Right ventricle myocardium superior (tissue), 1 donor: ENCODE results near the gene SMIM26. TPM values are rescaled to one million over a fixed set of nuclear protein-coding genes. Genes with fewer than 3 reads are reported as not detected.
"Not testable (repeated sequence)": the region's sequence is repeated elsewhere in the genome, so short reads cannot be mapped to it uniquely, and the experiment has no call there.

Source experiments
- ATAC-seq: fragments of 200-7000 bp; cut with Tn5 transposase; one replicate; pipeline ENCODE4 v1.9.1; 2020; ENCODE audit warnings: mild to moderate bottlenecking; ENCODE audit not compliant: poor library complexity
- DNase-seq: peaks from one replicate; pipeline ENCODE4 v3.0.0-alpha.2; 2020
- intact Hi-C: fragments of 100-400 bp; cut with DNase I; formaldehyde crosslinking; loops from one replicate; pipeline ENCODE4 v1.11.2; 2022
- long read RNA-seq: library from polyadenylated mRNA; unstranded; transcript quantifications from one replicate; pipeline ENCODE4 v2.0.0, GENCODE V29; 2021
- total RNA-seq: library from RNA; stranded (reverse); fragmentation: NEBNext Ultra II Directional; extraction: Animal tissue kit (Norgen Biotek cat#: 25700); gene quantifications from one replicate; pipeline ENCODE4 v1.2.1, GENCODE V29; 2021
- donor health status: DM: no; HTN: yes; CAD: no; lungs with severe emphysema.

Gene SMIM26
- 108 TPM for total RNA-seq
- long read RNA-seq, transcript SMIM26-202 (2 exons, 575 nt): major isoform, 42 of 58 reads
- long read RNA-seq, transcript SMIM26-201 (2 exons, 505 nt): minor isoform, 16 of 58 reads
- long read RNA-seq, partial matches to known transcripts: 0 of 58 reads
- long read RNA-seq, other reads (novel, unspliced or antisense): 0 of 58 reads

GRCh38 chr20:18566892-18567738 lies at the start of gene SMIM26:
TSS of gene SMIM26 (plus strand) at chr20:18567432. CDS start at chr20:18567479, 47 bp downstream.
- intact Hi-C loops: no loop called here
- peak; percentile 97 for DNase-seq

GRCh38 chr20:18522066-18522465 lies 45.2 kb upstream of the SMIM26 start:
- ATAC-seq, DNase-seq, intact Hi-C loops: not testable (repeated sequence)

More at GRCh38 chr20:18566892-18567738, at the start of gene SMIM26:
- ATAC-seq: peak; percentile 100

- DNase-seq (no peak), ATAC-seq (no peak)
- intact Hi-C loops: no loop called here
These were observed 44.2 kb upstream of the SMIM26 start for GRCh38 chr20:18523066-18523465.

- ATAC-seq: no peak
- intact Hi-C loops: no loop called here
- DNase-seq: no peak
These were observed 42.6 kb upstream of the SMIM26 start for GRCh38 chr20:18524646-18525045.

GRCh38 chr20:18526761-18527160 lies 40.5 kb upstream of the SMIM26 start:
- DNase-seq, intact Hi-C loops, ATAC-seq: not testable (repeated sequence)

GRCh38 chr20:18527339-18527738 lies 39.9 kb upstream of the SMIM26 start:
- intact Hi-C loops: no loop called here
- DNase-seq: no peak
- no peak for ATAC-seq

GRCh38 chr20:18527836-18528235 lies 39.4 kb upstream of the SMIM26 start:
- no peak for ATAC-seq
- no peak for DNase-seq
- intact Hi-C loops: no loop called here

GRCh38 chr20:18529041-18529440 lies 38.2 kb upstream of the SMIM26 start:
- no peak for ATAC-seq
- intact Hi-C loops: no loop called here
- no peak for DNase-seq

GRCh38 chr20:18532626-18533025 lies 34.6 kb upstream of the SMIM26 start:
- intact Hi-C loops: no loop called here
- ATAC-seq (no peak), DNase-seq (no peak)

- intact Hi-C loops: no loop called here
These were observed 33.7 kb upstream of the SMIM26 start for GRCh38 chr20:18533491-18533890.

GRCh38 chr20:18533978-18534644 lies 33.1 kb upstream of the SMIM26 start:
- intact Hi-C loops: no loop called here
- DNase-seq (no peak), ATAC-seq (no peak)

More at GRCh38 chr20:18533491-18533890, 33.7 kb upstream of the SMIM26 start:
- no peak for ATAC-seq
- no peak for DNase-seq

GRCh38 chr20:18537651-18538050 lies 29.6 kb upstream of the SMIM26 start:
- ATAC-seq (no peak), DNase-seq (no peak)
- intact Hi-C loops: no loop called here

GRCh38 chr20:18541741-18542140 lies 25.5 kb upstream of the SMIM26 start:
- intact Hi-C loops: no loop called here
- ATAC-seq: no peak
- no peak for DNase-seq

GRCh38 chr20:18543216-18543615 lies 24.0 kb upstream of the SMIM26 start:
- ATAC-seq (no peak), DNase-seq (no peak)
- intact Hi-C loops: no loop called here

- intact Hi-C loops: no loop called here
- ATAC-seq (peak; percentile 58), DNase-seq (peak; percentile 46)
These were observed 23.3 kb upstream of the SMIM26 start for GRCh38 chr20:18543932-18544331.

- DNase-seq (no peak), ATAC-seq (no peak)
- intact Hi-C loops: no loop called here
These were observed 21.7 kb upstream of the SMIM26 start for GRCh38 chr20:18545566-18545965.

GRCh38 chr20:18548465-18548864 lies 18.8 kb upstream of the SMIM26 start:
- intact Hi-C loops: no loop called here
- no peak for ATAC-seq
- DNase-seq: no peak

- intact Hi-C loops: no loop called here
- no peak for DNase-seq
- ATAC-seq: no peak
These were observed 13.5 kb upstream of the SMIM26 start for GRCh38 chr20:18553746-18554145.

- DNase-seq (no peak), ATAC-seq (no peak)
- intact Hi-C loops: no loop called here
These were observed 483 bp downstream of the SMIM26 start for GRCh38 chr20:18567739-18568091.

- DNase-seq: no peak
- ATAC-seq: no peak
- intact Hi-C loops: no loop called here
These were observed 3.8 kb downstream of the SMIM26 start for GRCh38 chr20:18571009-18571408.
